Activated CD8-positive, alpha-beta memory T cell treated with anti-CD3 and anti-CD28 coated beads, Interleukin-2, amount 50 U/mL, for 48 hours (primary cell): ENCODE data around the gene ZFPM1.

ENCODE experiments used
- DNase-seq: peaks from one replicate; pipeline ENCODE4 v3.0.0-alpha.2; 2020

ZFPM1 gene

DNA sequence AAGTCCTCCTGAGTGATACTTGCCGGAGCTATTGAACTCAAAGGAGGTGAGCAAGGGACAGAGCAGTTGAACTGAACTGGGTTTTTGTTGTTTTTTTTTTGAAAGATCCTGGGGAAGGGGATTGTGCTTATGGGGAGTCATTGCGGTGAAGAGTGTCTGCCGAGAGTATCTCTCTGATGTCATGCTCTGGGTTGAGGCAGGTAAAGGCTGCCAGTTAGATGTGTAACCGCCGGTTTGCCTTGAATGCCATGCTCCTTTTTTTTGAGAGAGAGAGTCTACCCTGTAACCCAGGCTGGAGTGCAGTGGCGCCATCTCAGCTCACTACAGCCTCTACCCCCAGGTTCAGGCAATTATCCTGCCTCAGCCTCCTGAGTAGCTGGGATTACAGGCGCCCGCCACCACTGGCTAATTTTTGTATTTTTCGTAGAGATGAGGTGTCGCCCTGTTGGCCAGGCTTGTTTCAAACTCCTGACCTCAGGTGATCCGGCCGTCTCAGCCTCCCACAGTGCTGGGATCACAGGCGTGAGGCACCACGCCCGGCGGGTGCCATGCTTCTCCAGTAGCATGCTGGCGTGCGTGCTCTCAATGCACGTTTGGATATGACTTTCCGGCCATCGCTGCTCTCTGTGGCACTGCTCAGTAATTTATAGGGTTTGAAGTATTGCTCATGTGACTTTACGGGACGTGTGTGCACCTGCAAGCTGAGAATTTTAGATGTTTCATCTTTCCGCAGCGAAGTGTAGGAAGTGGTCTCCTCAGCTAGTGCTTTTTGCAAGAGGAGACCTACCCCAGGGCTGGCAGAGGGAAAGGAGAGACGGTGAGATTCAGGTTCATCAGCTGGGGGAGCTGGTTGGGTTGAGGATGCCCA is 125.6 kb downstream of the ZFPM1 start:
- DNase-seq = no peak

GRCh38 chr16:88580371-88580770 is 127.3 kb downstream of the ZFPM1 start:
- DNase-seq = no peak

- no peak for DNase-seq
These were observed 128.0 kb downstream of the ZFPM1 start for GRCh38 chr16:88581033-88581432.

GRCh38 chr16:88582912-88583575 is 130.0 kb downstream of the ZFPM1 start:
- no peak for DNase-seq

DNA sequence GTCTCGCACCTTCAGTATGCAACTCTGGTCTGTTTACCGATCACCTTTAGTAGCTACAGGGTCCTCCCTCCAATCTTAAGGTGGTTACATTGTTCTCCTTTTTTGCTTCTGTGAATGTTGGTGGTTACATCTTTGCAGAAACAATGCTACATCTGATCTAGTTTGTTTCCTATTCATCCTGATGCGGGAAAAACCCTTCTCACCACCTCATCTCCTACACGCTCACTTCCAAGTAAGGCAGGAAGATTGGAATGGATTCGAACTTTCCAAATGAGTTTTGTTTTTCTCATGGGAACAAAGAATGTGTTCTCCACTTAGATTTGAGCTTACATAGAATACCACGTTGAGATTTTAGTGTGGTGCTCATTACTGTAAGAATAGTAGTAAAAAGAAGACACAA is 131.6 kb downstream of the ZFPM1 start:
- no peak for DNase-seq

GRCh38 chr16:88585269-88585668 is 132.2 kb downstream of the ZFPM1 start:
- DNase-seq = no peak

GRCh38 chr16:88585927-88586581 is 133.0 kb downstream of the ZFPM1 start:
- DNase-seq = no peak
